HG03103 (cell line): ENCODE measurements around the gene PSMF1.

Experiments used
- ATAC-seq: cut with Tn5 transposase; IDR thresholded peaks from one replicate; pipeline ENCODE4 v1.9.1; 2021; ENCODE audit warnings: low read depth; ENCODE audit not compliant: unreplicated experiment

Gene PSMF1, protein sequence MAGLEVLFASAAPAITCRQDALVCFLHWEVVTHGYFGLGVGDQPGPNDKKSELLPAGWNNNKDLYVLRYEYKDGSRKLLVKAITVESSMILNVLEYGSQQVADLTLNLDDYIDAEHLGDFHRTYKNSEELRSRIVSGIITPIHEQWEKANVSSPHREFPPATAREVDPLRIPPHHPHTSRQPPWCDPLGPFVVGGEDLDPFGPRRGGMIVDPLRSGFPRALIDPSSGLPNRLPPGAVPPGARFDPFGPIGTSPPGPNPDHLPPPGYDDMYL

DNA sequence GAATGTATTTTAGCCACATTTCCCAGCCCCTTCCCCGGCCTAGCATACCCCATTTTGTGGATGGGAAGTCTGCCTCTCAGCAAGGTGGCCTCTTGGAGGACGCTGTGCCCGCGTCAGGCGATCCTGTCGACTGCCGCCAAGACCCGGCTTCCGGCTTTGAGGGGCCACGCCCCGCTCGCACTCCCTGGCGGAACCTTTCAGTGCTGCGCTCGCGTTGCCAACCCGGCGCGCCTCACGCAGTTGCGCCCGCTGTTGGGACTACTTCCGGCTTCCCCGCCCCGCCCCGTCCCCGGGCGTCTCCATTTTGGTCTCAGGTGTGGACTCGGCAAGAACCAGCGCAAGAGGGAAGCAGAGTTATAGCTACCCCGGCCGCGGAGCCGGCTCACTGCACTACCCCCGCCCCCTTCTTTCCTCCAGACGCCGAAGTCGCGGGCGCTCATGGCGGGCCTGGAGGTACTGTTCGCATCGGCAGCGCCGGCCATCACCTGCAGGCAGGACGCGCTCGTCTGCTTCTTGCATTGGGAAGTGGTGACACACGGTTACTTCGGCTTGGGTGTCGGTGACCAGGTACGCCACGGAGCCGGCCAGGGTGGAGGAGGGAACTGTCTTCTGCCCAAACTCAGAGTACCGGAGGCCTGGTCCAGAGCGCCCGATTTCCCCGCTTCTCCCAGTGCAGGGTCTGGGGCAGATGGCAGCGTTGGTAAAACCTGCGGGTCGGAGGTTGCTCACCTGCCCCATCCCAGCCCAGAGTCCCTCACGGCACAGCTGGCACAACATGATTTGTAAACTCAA lies at the start of gene PSMF1:
PSMF1 (plus strand) TSS at position 267 of the 792 bp plus-strand sequence; CDS start at position 439, 172 bp downstream.
- ATAC-seq: peak; percentile 97

DNA sequence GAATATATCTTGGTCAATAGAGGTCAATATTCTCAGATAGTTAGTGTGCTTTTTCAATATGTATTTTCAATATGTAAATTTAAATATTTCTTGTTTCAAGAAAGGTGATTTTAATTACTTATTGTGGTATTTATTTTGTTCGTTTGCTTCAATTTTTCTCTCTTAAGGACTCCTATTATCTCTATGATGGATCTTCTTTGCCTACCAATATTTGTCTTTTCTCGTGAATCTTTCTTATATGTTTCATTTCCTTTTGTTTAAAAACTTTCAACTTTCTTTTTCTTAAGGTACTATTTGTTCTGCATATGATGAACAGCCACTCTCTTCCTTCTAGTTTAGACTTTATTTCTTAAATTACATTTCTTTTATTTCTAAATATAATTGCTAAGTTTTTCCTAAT lies 46.1 kb upstream of the PSMF1 start:
- ATAC-seq: no peak

DNA sequence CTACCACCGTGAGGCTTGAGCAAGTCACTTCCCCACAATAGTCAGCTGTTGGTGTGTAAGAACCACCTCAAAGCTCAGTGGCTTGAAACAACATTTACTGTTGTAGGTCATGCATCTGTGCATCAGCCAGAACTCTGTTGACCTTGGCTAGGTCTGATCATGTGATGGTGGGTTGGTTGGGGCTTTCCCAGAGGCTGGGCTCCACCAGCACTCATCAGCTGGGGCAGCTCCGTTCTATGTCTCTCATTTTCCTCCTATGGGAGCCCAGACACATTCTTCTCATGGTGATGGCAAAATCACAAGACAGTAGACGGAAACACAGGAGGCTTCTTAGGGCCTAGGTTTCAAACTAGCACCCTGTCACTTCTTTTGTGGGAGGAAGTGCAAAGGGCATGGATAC lies 42.8 kb upstream of the PSMF1 start:
- ATAC-seq: no peak

DNA sequence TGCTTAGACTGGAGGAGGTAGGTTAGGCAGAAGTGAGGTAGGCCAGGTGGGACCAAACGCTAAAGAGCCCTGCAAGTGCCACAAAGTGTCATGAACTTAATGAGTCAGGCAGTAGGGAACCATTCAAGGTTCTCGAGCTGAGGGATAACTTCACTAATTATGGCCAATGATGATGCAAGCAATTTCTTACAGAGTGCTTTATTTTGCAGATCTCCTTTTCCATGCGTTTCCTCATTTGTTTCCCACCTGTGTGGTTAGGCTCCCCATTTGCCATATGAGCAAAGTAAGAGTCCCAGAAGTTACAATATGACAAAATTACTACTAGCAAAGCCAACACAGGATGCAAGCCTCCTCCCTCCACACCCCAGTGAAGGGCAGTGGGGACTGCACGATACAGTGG lies 36.5 kb upstream of the PSMF1 start:
- ATAC-seq: no peak

DNA sequence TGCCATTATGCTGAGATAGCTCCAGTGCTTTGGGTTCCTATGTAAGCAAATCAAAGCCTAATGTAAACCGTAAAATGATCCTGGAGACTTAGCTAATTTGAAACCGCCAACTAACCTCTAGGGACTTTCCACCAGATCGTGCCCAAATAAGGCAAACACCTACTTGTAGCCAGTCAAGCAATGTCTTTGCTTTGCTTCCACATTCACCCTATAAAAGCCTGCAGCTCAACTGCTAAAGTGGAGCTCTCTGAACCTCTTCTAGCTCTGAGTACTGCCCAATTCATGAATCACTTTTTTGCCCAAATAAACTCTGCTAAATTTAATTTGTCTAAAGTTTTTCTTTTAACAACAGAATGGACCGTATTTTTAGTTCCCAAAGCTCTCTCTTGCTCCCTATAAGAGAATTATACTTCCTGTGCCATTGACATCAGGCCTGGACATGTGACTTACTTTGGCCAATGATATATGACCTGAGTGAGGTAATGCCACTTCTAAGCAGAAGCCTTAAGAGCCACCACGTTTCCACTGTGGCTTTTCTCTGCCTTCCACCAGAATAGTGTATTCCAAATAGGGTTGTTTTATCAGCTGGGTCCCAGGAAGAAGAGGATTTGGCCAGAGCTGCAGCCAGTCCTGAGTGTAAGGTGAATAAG lies 34.8 kb upstream of the PSMF1 start:
- no peak for ATAC-seq

DNA sequence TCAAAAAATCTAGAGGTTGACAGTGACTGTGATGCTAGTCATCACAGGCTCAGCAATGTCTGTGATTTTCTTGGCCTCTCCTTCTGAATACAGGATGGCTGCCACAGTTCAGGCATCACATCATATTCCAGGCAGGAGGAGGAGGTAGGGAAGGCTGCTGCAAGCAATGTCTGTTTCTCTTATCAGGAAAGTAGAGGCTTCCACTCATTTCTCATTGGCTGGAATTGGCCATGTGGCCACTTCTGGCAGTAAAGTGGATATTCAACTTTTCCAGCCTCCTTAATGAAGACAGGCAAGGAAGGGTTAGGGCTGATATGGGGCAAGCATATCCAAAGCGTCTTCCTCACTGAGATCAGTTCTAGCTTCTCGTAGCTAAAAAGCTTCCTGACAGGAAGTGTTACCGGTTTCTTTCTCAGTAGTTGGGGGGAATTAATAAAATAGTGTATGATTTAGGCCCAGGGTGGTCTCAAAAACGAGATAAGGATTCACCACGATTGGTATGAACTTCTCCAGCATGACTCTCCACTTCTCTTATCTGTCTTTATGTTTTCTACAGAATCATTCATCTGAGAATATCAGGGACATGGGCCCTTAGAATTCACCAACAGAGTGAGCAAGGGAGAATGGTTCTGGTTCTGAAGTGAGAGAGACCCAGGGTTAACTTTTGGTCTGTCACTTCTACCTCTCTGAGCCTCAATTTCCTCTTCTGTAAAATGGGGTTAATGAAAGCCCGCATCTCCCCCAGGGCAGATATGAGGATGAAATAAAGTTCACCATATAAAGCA lies 32.7 kb upstream of the PSMF1 start:
- ATAC-seq: no peak

DNA sequence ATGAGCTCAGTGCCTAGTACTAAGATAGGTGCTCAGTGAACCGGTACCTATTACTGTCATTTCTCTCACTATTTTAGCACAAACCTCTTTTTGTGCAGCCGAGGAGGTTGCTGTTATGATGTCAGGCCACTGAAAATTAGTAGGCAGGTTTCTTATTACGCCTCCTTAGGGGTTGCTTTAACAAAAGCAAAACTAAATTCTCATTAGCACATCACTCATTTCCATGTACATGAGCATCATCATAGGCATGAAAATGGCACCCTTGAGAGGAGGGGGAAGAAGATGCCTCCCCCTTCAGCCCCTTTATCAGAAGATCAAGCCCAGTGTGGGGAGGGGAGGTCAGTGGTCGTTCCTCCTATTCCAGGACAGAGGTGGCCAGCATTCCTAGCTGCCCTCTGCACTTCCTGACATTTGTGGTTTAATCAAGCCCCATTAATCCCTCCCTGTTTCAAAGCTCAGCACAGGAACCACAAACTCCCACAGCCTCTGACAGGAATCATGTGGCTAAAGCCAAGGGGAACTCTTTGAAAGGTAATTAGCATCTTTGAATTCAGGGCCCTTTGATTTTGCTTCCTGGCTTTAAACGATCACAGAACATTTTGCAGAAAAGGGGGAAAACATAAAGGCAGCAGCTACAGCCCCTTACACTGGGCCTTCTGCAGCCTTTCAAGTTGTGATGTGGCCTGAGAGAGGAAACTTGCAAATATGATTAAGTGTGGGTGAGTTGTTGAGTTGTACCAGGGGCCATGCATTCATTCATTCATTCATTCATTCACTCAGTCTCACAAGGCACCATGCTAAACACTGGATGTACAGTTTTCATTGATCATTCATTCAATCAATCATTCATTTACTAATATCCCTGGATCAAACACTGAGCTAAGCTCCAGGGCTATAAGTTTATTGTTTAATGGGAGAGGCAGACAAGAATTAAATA lies 31.9 kb upstream of the PSMF1 start:
- no peak for ATAC-seq

DNA sequence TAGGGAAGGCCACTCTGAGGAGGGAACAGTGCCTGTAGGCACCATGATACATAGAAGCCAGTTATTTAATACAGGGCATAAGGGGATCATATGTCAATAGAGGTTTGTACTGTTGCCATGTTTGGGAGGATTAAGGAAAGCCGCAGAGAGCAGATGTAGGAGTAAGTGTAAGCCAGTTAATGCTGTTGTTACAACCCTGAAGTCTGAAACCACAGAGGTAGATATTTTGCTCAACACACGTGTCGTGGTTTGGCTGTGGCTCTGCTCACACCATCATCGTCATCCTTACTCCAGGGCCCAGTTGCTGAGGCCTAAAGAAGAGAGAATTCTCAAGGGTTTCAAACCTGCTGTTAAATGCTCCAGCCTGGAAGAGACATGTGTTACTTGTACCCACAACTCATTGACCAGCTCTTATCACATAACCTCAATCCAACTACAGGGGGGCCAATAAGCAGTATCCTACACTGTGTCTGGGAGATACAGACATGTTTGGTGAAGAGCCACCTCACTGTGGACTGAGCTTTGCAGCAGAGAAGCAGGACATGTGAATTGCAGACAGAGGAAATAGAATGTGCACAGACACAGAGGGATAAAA lies 31.0 kb upstream of the PSMF1 start:
- no peak for ATAC-seq

DNA sequence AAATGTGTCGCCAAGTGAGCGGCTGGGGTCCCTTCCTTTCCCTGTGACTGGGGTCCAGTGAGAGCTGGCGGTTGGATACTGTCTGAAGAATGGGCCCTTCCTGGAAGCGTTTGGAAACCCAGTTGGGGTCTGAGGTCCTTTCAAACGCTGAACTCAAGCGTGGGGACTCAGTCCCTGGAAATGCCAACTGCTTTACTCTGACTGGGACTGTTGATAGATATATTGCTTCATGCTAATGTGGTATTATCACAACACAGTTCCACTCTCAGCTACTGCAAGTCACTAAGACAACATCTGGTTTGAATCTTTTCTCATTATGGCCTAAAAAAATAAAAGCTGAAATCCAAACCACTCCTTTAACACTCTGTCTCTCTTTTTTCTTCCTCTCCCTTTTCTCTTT lies 23.7 kb upstream of the PSMF1 start:
- ATAC-seq: no peak

DNA sequence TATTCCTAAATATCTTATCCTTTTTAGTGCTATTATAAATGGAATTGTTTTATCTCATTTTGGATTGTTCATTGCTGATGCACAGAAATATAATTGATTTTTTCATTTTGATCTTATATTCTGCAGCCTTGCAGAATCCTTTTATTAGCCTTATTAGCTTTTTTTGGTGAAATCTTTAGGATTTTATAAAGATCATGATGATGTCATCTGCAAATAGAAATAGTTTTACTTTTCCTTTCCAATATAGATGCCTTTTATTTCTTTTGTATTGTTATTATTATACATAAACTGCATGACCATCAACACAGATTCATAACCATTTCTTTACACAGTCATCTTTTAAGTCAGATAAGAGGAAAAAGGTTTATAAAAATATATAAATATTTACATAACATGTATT lies 16.9 kb upstream of the PSMF1 start:
- ATAC-seq: no peak

DNA sequence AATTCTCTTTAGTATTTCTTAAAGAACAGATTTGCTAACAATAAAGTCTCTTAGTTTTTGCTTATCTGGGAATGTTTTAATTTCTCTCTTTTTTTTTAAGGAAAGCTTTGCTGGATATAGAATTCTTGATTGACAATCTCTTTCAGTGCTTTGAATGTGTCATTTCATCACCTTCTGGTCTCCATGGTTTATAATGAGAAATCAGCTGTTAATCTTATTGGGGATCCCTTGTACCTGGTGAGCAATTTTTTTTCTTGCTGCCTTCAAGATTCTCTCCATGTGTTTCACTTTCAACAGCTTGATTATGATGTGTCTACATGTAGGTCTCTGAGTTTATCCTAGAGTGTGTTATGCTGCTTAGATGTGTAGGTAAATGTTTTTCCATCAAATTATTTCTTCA lies 16.4 kb upstream of the PSMF1 start:
- ATAC-seq: no peak

DNA sequence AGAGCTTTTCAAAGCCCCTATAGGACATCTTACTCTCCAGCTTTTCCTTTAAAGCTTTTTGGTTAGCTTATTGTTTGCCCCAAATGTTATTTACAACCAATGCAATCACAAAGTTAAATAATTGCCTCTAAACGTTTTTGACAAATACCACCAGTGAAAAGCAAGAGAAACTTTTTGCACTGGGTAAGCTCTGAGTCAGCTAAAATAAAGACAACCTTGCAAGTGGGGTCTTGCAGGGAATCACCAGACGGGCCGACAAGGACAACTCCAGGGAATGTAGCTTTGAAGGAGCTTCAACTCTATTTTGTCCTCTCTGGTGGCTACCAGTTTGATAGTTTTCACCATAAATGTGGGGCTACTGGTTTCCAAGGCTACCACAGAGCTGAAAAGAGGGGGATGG lies 14.7 kb upstream of the PSMF1 start:
- ATAC-seq: no peak

DNA sequence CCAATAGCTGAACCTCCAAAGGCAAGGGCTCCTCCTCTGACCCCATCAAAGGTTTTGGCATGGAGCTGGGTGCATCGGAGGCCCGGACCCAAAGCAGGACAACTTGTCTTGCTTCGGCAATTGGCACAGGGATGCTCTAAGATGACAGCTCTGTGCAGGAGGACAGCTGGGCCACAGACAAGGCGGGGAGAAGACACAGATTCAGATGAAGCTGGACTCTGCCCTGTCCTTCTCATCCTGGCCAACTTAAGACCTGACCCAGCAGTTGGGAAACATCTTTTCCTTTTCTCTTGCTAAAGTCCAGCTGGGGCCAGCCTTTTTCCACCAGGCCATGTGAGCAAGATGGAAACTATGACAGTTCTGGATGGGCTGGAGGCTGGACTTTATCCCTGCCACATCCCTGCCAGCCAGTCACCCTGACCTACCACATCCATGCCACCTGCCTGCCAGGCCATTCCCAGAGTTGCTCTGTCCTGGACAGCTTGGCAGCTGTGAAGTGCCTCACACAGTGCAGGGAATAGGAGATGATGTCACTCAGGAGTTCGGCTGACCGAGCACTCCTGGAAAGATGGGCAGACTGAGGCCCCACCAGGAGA lies 12.7 kb upstream of the PSMF1 start:
- ATAC-seq: no peak

DNA sequence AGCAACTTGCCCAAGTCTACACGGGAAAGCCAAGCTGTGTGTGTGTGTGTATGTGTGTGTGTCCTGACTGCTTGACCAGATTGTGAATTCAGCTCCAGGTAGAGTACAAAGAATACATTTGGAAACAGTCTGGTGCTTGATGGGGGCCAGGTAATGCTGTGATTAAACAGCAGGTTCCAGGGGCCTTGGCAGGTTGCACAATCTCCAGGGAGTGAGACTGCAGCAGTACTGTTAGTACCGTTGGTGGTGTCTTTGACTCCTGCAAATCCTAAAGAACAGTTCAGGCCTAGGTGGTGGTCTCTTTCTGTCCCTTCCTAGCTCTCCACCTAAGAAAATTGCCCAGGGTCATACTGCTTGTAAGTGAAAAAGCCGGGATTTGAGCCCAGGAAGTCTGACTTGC lies 11.2 kb upstream of the PSMF1 start:
- ATAC-seq: no peak

DNA sequence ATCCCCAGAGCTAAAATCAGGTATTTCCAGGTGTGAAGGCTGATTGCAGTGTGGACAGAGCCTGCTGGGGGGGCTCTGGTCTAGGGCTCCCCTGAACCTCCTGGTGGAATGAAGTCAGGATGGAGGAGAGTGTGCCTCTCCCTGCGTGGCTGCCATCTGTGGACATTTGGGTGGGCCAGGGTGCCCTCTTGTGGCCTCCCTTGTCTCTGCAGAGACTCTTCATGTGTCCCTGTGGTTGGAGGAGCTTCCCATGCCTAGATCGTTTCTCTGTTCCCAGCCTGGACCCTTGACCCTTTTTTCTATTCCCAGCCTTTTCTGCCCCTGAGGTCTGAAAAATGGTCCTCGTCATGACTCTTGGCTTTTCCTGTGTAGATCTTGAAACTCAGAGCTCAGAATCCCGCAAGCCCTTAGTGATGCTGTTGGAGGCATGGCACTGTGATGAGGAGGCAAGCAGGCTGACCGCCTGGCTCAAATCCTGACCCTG lies 9.9 kb upstream of the PSMF1 start:
- ATAC-seq: no peak

DNA sequence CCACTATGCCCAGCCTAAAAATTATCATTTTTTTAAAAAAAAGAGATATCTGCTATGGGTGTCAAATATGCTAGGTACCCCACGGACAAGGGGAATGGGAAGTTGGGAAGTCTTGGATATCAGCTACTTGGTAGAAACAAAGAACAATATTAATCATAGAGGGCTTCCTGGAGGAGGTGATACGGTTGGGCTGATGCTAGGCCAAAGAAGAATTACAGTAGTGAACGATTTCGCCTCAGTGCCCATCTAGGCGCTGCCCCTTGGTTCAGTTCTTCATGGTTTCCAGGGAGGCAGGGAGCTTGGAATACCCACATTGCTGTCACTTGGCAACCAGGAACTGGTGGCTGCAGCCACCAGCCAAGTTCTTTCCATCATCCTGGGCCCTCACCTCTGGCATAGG lies 5.5 kb upstream of the PSMF1 start:
- no peak for ATAC-seq

DNA sequence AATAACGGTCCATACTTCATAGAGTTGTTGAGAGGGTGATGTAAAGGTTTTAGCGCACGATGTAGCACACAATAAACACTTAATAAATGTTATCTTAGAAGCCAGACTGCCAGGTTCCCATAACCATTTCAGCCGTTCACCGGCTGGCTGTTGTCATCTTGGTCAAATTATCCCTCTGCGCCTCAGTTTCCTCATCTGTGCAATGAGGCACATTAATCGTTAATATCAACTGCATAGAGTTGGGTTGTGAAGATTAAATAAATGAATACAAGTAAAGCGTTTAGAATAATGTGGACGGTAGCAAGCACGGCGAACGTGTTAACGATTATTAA lies 432 bp upstream of the PSMF1 start:
- no peak for ATAC-seq

DNA sequence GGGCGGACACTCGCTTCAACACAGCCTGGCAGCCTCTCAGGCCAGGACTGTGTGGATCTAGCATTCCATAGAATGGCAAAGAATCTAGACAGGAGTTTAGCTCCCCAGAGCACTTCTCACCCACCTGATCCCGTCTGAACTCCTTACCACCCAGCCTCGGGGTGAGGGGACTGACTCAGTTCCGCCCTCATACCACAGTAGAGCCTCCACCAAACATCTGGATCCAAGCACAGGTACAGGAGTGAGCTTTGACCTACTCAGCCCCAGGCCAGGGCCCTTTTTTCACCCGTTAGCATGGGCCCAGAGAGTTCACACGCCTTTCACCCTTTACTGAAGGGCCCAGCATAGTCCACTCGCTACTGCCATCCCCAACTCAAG lies 715 bp downstream of the PSMF1 start:
- no peak for ATAC-seq

DNA sequence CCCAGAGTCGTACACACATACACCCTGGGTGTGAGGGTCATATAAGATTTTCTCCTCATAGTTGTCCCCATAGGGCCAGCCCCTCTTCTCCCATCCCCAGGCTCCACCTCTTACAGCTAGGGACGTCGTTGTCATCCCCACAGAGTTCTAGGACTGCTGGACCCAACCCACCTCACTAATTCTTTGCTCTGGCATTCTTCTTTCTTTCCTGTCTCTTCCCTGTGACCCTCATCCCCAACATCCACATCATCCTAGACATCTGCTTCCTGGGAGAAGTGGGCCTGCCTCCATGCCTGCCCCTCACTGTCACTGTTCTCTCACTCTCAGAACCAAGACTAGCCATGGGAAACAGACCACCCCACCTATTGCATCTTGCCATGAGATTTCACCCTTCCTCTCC lies 1.1 kb downstream of the PSMF1 start:
- ATAC-seq: no peak
